GM15510 (cell line): ENCODE data around the gene DCDC2B.

Experiments used
- POLR2A ChIP-seq: IDR thresholded peaks from 3 replicates; pipeline ENCODE4 v1.6.1; 2011; ENCODE audit warnings: borderline replicate concordance; ENCODE audit not compliant: insufficient read length; ENCODE audit errors: extremely low read depth

DCDC2B gene

DNA sequence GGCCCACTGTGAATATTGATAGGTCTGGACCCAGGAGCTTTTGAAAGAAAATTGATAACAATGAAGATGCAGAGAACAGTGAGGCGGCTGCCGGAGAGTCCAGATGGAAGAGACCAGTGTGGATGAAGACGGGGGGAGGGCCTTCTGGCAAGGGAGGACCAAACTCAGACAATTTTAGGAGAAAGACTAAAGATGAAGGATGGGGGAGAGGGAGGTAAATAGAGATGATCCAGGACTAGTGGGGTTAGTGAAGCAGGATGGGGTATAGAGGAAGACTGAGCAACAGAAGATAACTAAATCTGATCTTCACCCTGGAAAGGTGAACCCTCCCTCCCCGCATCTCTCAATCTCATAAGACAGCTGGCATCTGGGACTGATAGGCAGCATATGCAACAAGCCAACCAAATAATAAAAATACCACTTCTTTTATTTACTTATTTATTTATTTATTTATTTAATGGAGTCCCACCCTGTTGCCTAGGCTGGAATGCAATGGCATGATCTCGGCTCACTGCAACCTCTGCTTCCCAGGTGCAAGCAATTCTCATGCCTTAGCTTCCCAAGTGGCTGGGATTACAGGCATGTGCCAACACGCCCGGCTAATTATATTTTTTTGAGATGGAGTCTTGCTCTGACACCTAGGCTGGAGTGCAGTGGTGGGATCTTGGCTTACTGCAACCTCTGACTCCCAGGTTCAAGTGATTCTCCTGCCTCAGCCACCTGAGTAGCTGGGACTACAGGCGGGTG, 23.8 kb downstream of the DCDC2B start:
- no peak for TF ChIP-seq POLR2A

DNA sequence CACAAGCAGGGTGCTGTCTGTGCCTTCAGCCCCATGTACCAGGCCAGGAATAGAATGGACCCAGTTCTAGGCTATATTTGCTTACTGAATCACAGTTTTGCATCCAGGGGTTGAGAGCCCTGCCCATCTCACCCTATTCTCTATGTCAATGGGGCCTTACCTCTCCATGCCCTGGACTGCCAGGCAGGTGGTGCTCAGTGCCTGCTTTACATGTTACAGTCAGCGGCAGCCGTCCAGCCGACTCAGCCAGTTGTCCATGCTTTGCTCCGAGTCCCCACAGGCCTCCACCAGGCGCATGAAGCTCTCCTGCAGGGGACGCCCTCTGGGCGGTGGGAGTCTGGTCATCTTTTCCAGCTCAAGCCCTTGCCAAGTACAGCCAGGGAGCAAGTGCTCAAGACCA, 25.9 kb downstream of the DCDC2B start:
- no peak for TF ChIP-seq POLR2A

DNA sequence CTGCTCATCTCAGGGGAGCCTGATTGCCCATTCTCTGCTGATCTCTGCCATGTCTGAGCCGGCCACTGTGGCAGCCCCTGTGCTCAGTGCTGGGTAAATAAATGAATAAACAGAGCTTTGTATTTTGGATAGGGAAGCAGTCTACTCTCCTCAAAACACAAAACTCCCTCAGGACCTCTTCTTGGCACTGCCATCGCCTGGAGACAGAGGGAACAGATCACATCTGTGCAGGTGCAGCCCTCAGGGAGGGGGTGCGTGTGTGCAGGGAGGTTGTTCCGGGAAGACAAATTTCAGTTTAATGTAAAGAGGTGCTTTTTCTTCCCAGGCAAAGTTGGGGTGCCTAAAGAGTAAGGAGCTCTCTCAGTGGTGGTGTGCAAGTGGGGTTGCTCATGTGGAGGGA, 30.4 kb downstream of the DCDC2B start:
- no peak for TF ChIP-seq POLR2A

DNA sequence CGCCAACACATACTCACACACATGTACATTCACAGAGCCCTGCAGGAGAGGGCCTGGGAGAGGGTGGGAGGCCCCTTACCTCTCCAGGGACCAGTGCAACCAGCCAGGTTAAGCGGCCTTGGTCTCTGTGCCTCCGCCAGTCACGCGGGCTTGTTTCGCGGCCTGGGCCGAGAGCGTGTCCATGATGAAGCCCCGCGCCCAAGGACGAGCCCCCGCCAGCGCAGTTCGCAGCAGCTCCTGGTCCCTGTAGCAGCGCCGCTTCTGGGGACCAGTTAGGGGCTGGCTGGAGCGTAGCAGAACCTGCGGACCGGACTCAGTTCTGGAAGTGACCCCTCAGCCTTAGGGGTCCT, 30.9 kb downstream of the DCDC2B start:
- no peak for TF ChIP-seq POLR2A

DNA sequence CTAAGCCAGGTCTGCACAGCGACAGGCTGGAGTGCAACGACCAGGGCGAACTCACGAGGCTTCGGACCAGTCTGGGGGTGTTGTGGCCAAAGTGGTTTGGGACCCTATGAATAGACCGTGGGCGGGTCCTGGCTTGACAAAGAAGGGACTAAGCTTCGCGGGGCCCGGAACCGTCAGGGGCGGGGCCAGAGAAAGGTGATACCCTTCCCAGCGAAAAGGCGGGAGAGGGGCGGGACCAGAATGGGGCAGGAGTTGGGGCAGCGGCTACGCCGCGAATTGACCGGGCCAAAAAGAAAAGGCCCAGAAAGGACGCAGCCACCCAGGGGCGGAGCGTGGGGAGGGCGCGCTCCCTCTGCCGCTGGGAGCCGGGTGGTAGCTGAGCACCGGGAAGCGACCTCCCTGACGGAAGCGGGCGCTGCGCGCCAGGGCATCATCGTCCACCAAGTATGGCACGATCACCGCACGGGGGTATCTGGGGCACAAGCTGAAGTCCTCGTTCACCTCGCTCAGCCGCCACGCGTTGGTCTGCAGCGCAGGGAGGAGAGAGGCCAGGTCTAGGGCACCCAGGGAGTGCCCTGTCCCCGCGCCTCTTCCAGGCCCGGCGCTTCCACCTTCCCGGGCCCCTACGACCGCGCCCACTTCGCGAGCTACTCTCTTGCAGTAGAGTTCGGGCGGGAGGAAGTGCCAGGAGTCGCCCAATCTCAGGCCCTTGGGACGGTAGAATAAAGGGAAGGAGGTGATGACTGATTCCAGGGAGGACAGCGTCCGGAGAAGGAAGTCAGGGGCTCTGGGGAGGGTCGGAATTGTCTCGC, 31.5 kb downstream of the DCDC2B start:
- no peak for TF ChIP-seq POLR2A

DNA sequence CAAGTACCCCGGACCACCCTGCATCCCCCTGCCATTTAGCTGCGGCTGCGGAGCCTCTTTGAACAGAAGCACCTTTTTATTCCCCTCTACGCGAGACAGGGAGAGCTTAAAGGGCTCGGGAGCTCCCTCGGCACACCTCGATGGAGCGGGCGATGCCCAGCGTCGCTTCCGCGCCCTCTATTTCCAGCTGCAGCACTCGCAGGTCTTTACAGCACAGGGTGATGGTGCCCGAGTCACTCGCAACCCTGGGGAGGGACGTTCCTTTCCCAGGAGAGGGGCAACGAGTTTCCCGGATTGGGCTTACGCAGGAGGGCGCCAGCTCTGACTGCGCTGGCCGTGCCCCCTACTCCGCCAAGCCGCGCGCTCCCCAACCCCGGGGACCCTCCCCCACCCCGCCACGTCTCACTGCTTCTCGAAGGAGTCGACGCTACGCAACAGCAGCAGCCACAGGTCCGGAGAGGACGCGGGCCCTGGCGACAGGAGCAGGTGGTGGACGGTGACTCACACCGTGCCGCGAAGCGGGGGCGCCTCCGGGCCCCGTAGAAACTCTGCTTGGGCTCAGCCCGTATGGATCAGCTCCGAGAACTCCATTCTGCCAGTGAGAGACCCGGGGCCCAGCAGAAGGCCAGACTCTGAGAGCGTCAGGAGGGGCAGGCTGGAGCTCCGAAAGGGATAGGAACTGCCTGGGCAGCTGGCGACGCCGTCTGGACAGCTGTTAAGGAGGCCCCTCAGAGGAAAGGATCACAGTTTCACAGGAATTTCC, 32.3 kb downstream of the DCDC2B start:
- TF ChIP-seq POLR2A, result no peak

DNA sequence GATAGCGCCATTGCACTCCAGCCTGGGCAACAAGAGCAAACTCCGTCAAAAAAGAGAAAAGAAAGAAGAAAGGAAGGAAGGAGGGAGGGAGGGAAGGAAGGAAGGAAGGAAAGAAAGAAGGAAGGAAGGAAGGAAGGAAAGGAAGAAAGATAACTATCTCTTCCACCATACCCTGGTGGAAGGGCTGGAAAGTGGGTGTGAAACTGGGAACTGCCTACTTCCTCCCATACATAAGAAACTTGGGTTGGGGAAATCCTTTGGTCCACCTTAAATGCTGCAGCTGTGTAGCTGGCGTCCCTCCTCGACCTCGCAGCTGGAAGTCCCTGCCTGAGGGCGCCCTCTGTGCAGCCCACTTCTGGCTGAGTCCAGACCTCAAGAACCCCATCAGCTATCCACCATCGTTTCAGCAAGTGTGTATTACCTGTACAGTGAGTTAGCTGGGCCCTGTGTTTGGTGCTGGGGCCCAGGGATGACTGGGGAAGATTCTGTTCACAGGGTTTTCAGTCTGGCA, 33.5 kb downstream of the DCDC2B start:
- no peak for TF ChIP-seq POLR2A

DNA sequence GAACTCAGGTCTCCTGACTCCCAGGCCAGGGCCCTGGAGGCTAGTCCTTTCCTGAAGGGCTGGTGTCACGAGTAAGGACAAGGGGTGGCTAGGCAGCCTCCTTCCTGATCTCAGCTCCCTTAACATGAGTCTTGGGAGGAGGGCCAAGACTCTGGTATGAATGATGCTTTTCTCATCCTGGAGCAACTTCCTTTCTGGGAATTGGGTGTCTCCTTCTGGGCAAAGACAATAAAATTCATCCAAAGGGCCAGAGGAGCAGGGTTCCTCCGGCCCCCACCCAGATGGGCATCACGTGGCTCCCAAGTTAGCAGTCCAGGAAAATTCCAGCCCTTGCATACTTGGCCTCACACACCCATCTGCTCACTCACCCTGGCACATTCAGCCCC, 38.0 kb downstream of the DCDC2B start, which contains the start of gene FAM167B:
Gene FAM167B, plus strand, starts transcription at position 335 of the 386 bp plus-strand sequence. CDS start 200 bp downstream, outside the sequence.
- no peak for TF ChIP-seq POLR2A

DNA sequence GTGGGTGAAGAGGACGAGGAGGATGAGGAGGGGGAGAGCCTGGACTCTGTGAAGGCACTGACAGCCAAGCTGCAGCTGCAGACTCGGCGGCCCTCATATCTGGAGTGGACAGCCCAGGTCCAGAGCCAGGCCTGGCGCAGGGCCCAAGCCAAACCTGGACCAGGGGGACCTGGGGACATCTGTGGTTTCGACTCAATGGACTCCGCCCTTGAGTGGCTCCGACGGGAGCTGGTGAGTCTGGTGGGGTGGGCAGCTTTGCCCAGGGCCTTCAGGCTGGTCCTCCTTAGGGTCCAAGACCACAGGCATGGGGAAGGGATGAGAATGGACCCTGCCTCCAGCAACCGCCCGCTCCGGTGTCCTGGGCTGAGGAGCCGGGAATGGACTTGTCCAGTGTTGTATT, 38.6 kb downstream of the DCDC2B start:
- no peak for TF ChIP-seq POLR2A

DNA sequence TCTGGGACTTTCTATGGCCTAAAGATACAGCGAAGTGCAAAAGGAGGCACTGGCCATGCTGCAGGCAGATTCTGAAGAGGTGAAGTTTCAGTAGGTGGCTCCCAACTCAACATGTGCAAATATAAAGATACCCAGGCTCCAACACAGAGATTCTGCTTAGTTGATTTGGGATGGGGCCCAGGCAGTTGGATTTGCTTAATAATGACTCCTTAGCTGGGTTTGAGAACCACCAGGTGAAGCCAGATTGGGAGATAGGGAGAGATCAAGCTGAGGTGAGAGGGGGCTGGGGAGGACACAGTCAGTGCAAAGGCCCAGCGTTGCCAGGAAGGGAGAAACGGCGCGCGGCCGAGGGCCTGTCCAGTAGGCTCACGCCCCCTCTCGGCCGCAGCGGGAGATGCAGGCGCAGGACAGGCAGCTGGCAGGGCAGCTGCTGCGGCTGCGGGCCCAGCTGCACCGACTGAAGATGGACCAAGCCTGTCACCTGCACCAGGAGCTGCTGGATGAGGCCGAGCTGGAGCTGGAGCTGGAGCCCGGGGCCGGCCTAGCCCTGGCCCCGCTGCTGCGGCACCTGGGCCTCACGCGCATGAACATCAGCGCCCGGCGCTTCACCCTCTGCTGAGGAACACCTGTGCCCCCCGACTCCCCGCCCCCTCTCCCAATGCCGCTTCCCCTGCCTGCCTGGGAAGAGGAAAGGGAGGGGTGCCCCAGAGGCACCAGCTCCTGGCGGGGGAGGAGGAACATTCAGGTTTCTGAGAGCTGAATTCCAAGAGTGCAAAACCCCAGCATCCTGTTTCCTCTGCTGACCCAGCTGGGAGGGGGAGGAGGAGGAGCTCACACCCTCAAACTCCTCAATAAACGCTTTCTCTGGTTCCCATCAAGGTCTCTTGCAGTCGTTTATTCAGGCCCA, 39.3 kb downstream of the DCDC2B start:
- TF ChIP-seq POLR2A, result peak; percentile 28

DNA sequence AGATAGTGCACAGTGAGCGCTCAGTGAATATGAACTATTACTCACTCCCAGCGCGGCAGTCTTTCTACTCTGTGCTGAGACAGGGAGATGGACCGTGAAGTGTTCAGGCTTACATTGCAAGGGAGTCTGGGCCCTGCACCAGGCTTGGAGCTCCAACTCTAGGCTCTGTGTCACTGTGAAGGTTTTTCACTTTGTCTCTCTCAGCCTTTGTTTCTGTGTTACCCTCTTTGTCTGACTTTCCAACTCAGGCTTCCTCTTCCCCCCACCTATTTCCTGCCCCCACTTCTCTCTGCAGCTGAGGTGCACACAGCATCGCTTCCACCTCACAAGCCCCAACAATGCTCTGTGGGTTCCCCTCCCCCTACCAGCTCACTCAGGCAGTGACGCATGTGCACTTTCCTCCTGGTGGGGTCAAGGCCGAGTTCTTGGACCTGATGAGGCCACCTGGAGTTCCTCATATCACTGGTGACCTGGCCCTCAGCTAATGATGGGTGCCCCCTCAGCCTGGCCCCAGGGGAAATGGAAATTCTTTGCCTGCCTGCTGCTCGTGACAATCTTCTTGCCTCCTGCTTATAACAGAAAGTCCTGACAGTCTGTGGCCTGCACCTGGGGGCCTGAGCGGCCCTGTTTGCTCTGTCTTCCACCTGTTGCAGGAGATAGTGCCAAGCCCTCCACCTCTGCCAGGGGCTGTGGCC, 41.1 kb downstream of the DCDC2B start:
- TF ChIP-seq POLR2A, result peak; percentile 50

DNA sequence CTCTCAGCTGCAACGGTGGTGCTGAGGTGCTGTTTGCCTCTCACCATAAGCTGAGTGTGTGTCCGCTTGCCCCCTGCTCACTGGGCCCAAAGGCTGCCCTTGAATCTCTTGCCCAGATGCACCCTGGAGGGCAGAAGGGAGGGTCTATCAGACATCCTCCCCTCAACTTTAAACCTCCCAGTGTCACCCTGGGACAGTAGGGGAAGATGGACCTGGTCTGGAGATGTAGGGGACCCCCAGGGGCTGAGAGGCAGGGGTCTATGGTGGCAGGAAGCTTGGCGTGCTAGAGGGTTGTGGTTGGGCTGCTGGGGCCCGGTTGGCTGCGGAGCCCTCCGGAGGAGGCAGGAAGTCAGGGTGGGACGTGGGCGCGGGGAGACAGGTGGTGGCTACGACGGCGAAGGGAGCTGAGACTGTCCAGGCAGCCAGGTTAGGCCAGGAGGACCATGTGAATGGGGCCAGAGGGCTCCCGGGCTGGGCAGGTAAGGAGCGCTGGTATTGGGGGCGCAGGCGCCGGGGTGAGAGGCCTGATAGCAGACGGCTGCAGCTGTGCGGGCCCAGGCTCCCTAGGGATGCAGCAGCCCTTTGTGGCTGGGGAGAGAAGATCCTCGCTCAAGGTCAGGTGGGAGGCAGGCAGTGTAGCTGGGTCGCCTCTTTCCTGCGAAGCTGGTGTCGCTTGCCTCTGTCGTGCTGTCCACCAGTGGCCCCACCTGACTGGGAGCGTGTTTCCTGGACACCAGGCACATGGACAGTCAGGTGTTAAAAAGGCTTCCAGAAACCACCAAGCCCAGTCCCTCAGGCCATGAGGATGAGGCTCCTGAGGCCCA, 42.2 kb downstream of the DCDC2B start, which contains the start of gene LCK:
Gene LCK, plus strand, starts transcription at position 373 of the 824 bp plus-strand sequence. CDS start 23,065 bp downstream, outside the sequence.
- peak; percentile 80 for TF ChIP-seq POLR2A

DNA sequence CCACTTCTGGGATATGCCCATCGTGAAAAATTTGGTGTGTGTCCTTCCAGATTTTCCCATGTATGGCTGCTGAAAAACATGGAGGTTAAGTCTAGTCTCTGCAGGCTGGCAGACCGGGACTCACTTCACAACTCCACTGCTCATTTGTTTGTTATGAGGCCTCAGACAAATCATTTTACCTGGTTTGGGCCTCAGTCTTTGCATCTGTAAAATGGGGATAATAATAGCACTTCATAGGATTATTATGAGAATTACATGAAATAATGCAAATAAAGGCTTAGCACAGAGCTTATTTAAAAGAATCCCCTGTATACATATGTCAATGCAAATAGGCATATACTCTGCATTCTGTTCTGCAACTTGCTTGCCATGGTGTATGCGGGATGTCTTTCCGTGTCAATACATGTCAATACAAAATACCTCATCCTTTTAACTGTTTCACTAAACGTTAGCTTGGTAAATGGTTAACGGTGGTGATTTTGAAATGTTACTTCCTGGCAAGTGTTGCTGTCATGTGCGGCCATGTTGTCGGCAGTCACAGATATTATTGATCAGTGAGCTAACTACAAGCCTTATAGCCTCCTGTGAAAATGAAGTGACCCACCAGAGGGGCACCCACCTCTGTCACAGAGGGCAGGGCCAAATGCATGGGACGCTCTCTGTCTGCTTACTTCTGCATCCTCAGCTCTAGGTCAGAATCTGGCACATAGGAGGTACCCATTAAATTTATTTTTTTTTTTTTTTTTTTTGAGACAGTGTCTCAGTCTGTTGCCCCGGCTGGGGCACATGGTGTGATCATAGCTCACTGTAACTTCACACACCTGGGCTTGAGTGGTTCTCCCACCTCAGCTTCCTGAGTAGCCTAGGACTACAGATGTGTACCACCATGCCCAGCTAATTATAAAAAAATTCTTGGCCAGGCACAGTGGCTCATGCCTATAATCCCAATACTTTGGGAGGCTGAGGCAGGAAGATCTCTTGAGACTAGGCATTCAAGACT, 46.5 kb downstream of the DCDC2B start:
- TF ChIP-seq POLR2A, result peak; percentile 4
